A673 (cell line): Measurements from ENCODE around the gene SFRP2.

Experiments used
- CTCF ChIP-seq: fragments of 300-800, 200-600 bp; sonication (generic); conservative IDR thresholded peaks from 2 replicates; pipeline ENCODE4 v1.5.1; 2017; ENCODE audit warnings: low read depth, mild to moderate bottlenecking, antibody characterized with exemption, low read length, moderate library complexity, mixed read lengths
- EZH2 ChIP-seq: fragments of 200-600 bp; sonication (generic); IDR thresholded peaks from 2 replicates; pipeline ENCODE4 v1.6.1; 2017; ENCODE audit warnings: borderline replicate concordance, low read depth, mild to moderate bottlenecking, mixed read lengths, antibody characterized with exemption, low read length; ENCODE audit not compliant: poor library complexity, severe bottlenecking

- TF ChIP-seq CTCF (no peak), EZH2 (no peak)
Observed at GRCh38 chr4:153790500-153790865, 1.6 kb upstream of the SFRP2 start.
